NCI-H524 treated with DMSO at 0.1 percent for 48 hours (cell line): ENCODE results near the gene PCDHA10.
A peak's percentile ranks its signal among the peaks of the same experiment; 100 is the strongest.
"Not testable (repeated sequence)": the region's sequence is repeated elsewhere in the genome, so short reads cannot be mapped to it uniquely, and the experiment has no call there.

Experiments used
- DNase-seq: peaks from one replicate; lab custom pipeline; 2025; lab: John Stamatoyannopoulos, UW

The PCDHA10 gene

DNA sequence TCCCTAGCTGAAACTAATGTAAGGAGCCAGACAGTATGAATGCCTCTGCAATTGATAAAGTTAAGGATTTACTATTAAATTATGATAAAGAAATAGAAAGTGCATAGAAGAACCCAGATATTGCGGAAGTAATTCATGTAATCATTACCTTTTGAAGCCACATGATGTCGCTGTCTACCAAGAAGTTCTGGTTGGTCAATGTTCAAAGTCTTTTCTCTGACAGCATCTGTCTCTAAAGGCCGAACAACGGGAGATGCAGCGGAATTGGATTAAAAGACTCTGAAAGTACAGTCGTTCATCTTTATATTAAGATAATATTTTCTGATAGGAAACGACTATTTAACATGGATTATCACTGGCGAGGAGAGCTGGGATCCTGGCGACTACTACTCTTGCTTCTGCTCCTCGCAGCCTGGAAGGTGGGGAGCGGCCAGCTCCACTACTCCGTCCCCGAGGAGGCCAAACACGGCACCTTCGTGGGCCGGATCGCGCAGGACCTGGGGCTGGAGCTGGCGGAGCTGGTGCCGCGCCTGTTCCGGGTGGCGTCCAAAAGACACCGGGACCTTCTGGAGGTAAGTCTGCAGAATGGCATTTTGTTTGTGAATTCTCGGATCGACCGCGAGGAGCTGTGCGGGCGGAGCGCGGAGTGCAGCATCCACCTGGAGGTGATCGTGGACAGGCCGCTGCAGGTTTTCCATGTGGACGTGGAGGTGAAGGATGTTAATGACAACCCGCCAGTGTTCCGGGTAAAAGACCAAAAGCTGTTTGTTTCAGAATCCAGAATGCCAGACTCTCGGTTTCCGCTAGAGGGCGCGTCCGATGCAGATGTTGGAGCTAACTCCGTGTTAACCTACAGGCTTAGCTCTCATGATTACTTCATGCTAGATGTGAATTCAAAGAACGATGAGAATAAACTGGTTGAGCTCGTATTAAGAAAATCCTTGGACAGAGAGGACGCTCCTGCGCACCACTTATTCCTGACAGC is 14.4 kb upstream of the PCDHA10 start, which contains the start of gene PCDHA8:
Gene PCDHA8, plus strand, starts transcription at position 210 of the 985 bp plus-strand sequence. Its CDS starts 135 bp downstream, at position 345.
- peak; percentile 8 for DNase-seq

DNA sequence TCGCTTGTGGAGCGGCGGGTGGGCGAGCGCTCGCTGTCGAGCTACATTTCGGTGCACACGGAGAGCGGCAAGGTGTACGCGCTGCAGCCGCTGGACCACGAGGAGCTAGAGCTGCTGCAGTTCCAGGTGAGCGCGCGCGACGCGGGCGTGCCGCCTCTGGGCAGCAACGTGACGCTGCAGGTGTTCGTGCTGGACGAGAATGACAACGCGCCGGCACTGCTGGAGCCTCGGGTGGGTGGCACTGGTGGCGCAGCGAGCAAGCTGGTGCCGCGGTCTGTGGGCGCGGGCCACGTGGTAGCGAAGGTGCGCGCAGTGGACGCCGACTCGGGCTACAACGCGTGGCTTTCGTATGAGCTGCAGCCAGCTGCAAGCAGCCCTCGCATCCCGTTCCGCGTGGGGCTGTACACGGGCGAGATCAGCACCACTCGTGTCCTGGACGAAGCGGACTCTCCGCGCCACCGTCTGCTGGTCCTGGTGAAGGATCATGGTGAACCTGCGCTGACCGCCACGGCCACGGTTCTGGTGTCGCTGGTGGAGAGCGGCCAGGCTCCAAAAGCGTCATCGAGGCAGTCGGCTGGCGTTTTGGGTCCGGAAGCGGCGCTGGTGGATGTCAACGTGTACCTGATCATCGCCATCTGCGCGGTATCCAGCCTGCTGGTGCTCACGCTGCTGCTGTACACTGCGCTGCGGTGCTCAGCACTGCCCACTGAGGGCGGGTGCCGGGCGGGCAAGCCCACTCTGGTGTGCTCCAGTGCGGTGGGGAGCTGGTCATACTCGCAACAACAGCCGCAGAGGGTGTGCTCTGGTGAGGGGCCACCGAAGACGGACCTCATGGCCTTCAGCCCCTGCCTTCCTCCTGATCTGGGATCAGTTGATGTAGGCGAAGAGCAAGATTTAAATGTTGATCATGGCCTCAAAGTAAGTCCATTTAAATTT is 12.6 kb upstream of the PCDHA10 start:
- no peak for DNase-seq

DNA sequence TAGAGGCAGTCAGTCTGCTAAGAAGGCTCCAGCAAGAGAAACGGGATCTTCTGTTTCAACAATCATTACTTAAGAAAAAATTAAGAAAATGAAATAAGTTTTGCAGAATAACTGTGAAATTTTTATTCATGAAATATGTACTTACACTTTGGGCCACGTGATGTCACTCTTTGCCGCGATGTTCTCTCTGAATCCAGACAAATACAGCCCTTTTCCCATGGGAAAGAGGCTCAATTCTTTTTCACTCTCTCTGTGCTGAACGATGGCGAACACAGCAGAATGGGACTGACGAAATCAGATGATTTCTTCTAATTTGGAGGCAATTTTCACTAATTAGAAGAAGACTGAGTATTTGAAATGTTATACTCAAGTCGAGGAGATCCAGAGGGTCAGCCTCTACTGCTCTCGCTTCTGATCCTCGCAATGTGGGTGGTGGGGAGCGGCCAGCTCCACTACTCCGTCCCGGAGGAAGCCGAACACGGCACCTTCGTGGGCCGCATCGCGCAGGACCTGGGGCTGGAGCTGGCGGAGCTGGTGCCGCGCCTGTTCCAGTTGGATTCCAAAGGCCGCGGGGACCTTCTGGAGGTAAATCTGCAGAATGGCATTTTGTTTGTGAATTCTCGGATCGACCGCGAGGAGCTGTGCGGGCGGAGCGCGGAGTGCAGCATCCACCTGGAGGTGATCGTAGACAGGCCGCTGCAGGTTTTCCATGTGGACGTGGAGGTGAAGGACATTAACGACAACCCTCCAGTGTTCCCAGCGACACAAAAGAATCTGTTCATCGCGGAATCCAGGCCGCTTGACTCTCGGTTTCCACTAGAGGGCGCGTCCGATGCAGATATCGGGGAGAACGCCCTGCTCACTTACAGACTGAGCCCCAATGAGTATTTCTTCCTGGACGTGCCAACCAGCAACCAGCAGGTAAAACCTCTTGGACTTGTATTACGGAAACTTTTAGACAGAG is 7.3 kb upstream of the PCDHA10 start, which contains the start of gene PCDHA9:
Gene PCDHA9, plus strand, starts transcription at position 244 of the 964 bp plus-strand sequence. Its CDS starts 114 bp downstream, at position 358.
- DNase-seq, result not testable (repeated sequence)

DNA sequence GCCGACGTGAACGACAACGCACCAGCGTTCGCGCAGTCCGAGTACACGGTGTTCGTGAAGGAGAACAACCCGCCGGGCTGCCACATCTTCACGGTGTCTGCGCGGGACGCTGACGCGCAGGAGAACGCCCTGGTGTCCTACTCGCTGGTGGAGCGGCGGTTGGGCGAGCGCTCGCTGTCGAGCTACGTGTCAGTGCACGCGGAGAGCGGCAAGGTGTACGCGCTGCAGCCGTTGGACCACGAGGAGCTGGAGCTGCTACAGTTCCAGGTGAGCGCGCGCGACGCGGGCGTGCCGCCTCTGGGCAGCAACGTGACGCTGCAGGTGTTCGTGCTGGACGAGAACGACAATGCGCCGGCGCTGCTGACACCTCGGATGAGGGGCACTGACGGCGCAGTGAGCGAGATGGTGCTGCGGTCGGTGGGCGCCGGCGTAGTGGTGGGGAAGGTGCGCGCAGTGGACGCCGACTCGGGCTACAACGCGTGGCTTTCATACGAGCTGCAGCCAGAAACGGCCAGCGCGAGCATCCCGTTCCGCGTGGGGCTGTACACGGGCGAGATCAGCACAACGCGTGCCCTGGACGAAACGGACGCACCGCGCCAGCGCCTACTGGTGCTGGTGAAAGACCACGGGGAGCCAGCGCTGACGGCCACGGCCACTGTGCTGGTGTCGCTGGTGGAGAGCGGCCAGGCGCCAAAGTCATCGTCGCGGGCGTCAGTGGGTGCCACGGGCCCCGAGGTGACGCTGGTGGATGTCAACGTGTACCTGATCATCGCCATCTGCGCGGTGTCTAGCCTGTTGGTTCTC is 5.7 kb upstream of the PCDHA10 start:
- not testable (repeated sequence) for DNase-seq

DNA sequence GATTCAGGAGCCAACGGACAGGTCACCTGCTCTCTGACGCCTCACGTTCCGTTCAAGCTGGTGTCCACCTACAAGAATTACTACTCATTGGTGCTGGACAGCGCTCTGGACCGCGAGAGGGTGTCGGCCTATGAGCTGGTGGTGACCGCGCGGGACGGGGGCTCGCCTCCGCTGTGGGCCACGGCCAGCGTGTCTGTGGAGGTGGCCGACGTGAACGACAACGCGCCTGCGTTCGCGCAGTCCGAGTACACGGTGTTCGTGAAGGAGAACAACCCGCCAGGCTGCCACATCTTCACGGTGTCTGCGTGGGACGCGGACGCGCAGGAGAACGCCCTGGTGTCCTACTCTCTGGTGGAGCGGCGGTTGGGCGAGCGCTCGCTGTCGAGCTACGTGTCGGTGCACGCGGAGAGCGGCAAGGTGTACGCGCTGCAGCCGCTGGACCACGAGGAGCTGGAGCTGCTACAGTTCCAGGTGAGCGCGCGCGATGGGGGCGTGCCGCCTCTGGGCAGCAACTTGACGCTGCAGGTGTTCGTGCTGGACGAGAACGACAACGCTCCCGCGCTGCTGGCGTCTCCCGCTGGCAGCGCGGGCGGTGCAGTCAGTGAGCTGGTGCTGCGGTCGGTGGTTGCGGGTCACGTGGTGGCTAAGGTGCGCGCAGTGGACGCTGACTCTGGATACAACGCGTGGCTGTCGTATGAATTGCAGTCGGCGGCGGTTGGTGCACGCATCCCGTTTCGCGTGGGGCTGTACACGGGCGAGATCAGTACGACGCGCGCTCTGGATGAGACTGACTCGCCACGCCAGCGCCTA is 1.7 kb downstream of the PCDHA10 start:
- DNase-seq, result no peak

DNA sequence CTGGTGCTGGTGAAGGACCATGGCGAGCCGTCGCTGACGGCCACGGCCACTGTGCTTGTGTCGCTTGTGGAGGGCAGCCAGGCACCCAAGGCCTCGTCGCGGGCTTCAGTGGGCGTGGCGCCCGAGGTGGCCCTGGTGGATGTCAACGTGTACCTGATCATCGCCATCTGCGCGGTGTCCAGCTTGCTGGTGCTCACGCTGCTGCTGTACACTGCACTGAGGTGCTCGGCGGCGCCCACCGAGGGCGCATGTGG is 2.2 kb downstream of the PCDHA10 start:
- DNase-seq, result no peak

DNA sequence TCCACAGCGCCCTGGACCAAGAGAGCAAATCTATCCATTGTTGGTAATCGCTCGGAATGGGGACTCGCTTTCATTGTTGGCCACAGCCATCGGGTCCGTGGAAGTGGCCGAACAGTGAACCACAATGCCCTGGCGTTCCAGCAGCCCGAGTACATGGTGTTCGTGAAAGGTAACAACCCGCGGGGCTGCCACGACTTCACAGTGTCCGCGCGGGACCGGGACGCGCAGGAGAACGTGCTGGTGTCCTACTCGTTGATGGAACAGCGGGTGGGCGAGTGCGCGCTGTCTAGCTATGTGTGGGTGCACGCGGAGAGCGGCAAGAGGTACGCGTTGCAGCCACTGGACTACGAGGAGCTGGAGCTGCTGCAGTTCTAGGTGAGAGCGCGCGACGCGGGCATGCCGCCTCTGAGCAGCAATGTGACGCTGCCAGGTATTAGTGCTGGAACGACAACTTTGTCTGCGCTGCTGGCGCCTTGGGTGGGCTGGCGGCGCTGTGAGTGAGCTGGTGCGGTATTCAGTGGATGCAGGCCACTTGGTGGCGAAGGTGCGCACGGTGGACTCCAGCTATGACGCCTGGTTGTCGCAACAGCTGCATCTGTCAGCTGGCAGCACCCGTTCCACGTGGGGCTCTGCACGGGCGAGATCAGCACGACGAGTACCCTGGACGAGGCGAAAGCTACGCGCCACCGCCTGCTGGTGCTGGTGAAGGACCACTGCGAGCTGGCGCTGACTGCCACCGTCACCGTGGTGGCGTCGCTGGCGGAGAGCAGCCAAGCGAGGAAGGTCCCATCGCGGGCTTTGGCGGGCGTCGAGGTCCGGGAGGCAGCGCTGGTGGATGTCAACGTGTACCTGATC is 7.0 kb downstream of the PCDHA10 start:
- DNase-seq, result no peak

DNA sequence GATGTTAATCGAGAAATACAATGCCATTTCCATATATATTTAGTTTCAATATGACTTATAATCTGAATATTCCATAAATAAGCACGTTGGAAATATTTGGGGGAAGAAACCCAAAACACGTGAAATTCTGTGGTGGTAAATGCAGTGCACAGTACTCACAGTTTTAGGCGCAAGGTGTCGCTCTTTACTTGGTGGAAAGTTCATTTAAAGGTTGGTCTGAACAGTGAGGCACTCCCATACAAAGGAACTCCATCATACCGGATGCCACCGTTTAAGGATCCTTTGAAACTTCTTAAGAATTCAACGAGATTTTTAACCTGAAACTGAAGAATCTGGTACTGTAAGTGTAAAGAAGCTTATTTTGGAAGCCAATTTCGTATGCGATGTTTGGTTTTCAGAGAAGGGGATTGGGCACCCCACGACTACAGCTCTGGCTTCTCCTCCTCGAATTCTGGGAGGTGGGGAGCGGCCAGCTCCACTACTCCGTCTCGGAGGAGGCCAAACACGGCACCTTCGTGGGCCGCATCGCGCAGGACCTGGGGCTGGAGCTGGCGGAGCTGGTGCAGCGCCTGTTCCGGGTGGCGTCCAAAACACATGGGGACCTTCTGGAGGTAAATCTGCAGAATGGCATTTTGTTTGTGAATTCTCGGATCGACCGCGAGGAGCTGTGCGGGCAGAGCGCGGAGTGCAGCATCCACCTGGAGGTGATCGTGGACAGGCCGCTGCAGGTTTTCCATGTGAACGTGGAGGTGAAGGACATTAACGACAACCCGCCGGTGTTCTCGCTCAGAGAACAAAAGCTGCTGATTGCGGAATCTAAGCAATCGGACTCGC is 13.2 kb downstream of the PCDHA10 start, which contains the start of gene PCDHA11:
Gene PCDHA11, plus strand, starts transcription at position 237 of the 834 bp plus-strand sequence. Its CDS starts 147 bp downstream, at position 384.
- DNase-seq, result peak; percentile 30

DNA sequence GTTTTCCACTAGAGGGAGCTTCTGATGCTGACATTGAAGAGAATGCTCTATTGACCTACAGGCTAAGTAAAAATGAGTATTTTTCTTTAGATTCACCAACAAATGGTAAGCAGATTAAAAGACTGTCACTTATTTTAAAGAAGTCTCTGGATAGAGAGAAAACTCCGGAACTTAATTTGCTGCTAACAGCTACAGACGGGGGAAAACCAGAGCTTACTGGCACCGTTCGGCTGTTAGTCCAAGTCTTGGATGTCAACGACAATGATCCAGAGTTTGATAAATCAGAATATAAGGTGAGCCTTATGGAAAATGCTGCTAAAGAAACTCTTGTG is 13.8 kb downstream of the PCDHA10 start:
- no peak for DNase-seq

DNA sequence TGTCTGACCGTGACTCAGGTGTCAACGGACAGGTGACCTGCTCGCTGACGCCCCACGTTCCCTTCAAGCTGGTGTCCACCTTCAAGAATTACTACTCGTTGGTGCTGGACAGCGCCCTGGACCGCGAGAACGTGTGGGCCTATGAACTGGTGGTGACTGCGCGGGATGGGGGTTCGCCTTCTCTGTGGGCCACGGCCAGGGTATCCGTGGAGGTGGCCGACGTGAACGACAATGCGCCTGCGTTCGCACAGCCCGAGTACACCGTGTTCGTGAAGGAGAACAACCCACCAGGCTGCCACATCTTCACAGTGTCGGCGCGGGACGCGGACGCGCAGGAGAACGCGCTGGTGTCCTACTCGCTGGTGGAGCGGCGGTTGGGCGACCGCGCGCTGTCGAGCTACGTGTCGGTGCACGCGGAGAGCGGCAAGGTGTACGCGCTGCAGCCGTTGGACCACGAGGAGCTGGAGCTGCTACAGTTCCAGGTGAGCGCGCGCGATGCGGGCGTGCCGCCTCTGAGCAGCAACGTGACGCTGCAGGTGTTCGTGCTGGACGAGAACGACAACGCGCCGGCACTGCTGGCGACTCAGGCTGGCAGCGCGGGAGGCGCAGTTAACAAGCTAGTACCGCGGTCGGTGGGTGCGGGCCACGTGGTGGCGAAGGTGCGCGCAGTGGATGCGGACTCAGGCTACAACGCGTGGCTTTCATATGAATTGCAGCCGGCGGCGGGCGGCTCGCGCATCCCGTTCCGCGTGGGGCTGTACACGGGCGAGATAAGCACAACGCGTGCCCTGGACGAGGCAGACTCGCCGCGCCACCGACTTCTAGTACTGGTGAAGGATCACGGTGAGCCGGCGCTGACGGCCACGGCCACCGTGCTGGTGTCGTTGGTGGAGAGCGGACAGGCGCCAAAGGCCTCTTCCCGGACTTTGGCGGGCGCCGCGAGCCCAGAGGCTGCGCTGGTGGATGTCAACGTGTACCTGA is 14.8 kb downstream of the PCDHA10 start:
- no peak for DNase-seq

DNA sequence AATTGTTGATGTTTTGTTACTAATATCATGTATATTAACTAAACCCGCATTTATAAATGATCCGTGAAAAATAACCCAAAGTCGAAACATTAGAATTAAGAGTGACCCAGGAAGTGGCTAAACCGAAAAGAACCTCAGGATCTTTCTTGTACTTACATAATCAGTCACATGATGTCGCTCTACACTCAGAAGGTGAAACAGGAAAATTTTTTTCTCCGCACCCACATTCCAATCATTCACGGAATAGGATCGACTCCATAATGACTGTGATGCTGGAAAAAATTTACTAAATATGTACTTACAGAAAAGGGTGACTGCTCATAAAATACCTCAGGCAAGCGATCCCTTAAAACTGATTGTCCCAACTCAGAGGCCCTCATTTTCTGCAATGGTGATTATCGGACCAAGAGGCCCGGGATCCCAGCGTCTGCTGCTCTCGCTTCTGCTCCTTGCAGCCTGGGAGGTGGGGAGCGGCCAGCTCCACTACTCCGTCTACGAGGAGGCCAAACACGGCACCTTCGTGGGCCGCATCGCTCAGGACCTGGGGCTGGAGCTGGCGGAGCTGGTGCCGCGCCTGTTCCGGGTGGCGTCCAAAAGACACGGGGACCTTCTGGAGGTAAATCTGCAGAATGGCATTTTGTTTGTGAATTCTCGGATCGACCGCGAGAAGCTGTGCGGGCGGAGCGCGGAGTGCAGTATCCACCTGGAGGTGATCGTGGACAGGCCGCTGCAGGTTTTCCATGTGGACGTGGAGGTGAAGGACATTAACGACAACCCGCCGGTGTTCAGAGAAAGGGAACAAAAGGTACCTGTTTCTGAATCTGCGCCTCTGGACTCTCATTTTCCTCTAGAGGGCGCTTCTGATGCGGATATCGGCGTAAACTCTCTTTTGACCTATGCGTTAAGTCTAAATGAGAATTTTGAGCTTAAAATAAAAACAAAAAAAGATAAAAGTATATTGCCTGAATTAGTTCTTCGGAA is 19.7 kb downstream of the PCDHA10 start, which contains the start of gene PCDHA12:
Gene PCDHA12, plus strand, starts transcription at position 224 of the 981 bp plus-strand sequence. Its CDS starts 165 bp downstream, at position 389.
- no peak for DNase-seq

DNA sequence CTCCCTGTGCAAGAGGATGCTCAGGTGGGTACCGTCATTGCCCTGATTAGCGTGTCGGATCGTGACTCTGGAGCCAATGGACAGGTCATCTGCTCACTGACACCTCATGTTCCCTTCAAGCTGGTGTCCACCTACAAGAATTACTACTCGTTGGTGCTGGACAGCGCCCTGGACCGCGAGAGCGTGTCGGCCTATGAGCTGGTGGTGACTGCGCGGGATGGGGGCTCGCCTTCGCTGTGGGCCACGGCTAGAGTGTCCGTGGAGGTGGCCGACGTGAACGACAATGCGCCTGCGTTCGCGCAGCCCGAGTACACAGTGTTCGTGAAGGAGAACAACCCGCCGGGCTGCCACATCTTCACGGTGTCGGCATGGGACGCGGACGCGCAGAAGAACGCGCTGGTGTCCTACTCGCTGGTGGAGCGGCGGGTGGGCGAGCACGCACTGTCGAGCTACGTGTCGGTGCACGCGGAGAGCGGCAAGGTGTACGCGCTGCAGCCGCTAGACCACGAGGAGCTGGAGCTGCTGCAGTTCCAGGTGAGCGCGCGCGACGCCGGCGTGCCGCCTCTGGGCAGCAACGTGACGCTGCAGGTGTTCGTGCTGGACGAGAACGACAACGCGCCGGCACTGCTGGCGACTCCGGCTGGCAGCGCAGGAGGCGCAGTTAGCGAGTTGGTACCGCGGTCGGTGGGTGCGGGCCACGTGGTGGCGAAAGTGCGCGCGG is 21.0 kb downstream of the PCDHA10 start:
- DNase-seq, result not testable (repeated sequence)

DNA sequence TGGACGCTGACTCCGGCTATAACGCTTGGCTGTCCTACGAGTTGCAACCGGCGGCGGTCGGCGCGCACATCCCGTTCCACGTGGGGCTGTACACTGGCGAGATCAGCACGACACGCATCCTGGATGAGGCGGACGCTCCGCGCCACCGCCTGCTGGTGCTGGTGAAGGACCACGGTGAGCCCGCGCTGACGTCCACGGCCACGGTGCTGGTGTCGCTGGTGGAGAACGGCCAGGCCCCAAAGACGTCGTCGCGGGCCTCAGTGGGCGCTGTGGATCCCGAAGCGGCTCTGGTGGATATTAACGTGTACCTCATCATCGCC is 21.5 kb downstream of the PCDHA10 start:
- DNase-seq, result no peak

DNA sequence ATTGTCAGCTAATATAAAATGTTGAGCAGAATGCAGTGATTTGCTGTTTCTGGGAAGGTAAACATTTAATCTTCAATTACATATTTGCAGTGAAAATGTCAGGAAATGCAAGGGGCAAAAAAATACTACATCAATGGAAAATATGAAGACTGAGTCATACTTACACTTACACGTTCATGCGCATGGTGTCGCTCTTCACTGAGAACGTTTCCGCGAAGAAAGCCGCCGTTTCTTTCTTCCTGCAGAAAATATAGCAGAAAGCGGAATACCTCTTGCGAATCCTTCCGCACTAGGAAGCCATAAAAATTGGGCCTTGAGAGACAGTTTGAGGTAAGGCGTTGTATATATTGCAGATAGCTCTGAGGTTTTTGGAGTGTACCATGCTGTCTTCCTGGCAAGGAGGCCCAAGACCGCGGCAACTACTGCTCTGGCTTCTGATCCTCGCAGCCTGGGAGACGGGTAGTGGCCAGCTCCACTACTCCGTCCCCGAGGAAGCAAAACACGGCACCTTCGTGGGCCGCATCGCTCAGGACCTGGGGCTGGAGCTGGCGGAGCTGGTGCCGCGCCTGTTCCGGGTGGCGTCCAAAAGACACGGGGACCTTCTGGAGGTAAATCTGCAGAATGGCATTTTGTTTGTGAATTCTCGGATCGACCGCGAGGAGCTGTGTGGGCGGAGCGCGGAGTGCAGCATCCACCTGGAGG is 26.3 kb downstream of the PCDHA10 start, which contains the start of gene PCDHA13:
Gene PCDHA13, plus strand, starts transcription at position 236 of the 702 bp plus-strand sequence. Its CDS starts 145 bp downstream, at position 381.
- no peak for DNase-seq
